OCI-LY7 (cell line): Measurements from ENCODE around the gene SLC25A46. TPM values are rescaled to one million over a fixed set of nuclear protein-coding genes. Genes with fewer than 3 reads are reported as not detected.

Source experiments
- BruUV-seq: library from RNA; stranded (reverse); fragments of 400-500 nt; replicated peaks from 2 replicates; lab custom pipeline; 2021; lab: Mats Ljungman, UMichigan
- CTCF ChIA-PET: fragments of 300-600 bp; sonication (Branson Sonifier 250); formaldehyde crosslinking; loops from one replicate; lab custom pipeline; 2022; ENCODE audit warnings: antibody characterized with exemption; ENCODE audit not compliant: unreplicated experiment; lab: Charles Lee
- POLR2A ChIA-PET: fragments of 300-600 bp; sonication (Branson Sonifier 250); formaldehyde crosslinking; loops from one replicate; lab custom pipeline; 2022; ENCODE audit warnings: antibody characterized with exemption; lab: Charles Lee
- DNase-seq: peaks from one replicate; pipeline ENCODE4 v3.0.0-alpha.2; 2015; ENCODE audit warnings: low spot score
- H2AFZ ChIP-seq: fragments of 200-600 bp; sonication (generic), shearing (Covaris generic); 2 replicates; pipeline ENCODE4 v1.6.1; 2014; ENCODE audit warnings: mild to moderate bottlenecking, antibody characterized with exemption, low read length, moderate library complexity
- H3K27ac ChIP-seq: fragments of 200-600 bp; sonication (generic); 2 replicates; pipeline ENCODE4 v1.5.1; 2014; ENCODE audit warnings: mixed run types, low read depth, mild to moderate bottlenecking, moderate library complexity, low read length, inconsistent platforms; ENCODE audit not compliant: poor library complexity, severe bottlenecking
- H3K36me3 ChIP-seq: fragments of 200-600 bp; sonication (generic); 2 replicates; pipeline ENCODE4 v1.6.1; 2014; ENCODE audit warnings: mild to moderate bottlenecking, antibody characterized with exemption, low read length, moderate library complexity, mixed read lengths; ENCODE audit not compliant: insufficient read depth
- H3K4me1 ChIP-seq: fragments of 200-600 bp; sonication (generic); 2 replicates; pipeline ENCODE4 v1.5.1; 2014; ENCODE audit warnings: mild to moderate bottlenecking, low read length; ENCODE audit not compliant: insufficient read depth, poor library complexity, severe bottlenecking
- H3K4me2 ChIP-seq: fragments of 200-600 bp; sonication (generic); 2 replicates; pipeline ENCODE4 v1.6.1; 2014; ENCODE audit warnings: mild to moderate bottlenecking, low read length
- H3K4me3 ChIP-seq: fragments of 200-600 bp; sonication (generic); 2 replicates; pipeline ENCODE4 v1.5.1; 2014; ENCODE audit warnings: mild to moderate bottlenecking, low read depth, low read length; ENCODE audit not compliant: poor library complexity, severe bottlenecking
- H3K79me2 ChIP-seq: fragments of 200-600 bp; sonication (generic); 2 replicates; pipeline ENCODE4 v1.6.1; 2016; ENCODE audit warnings: low read depth, mild to moderate bottlenecking, low read length, moderate library complexity, mixed read lengths; ENCODE audit not compliant: insufficient read depth
- H3K9me2 ChIP-seq: fragments of 200-600 bp; sonication (generic); 2 replicates; pipeline ENCODE4 v1.6.1; 2016; ENCODE audit warnings: mild to moderate bottlenecking, low read length, mixed read lengths; ENCODE audit not compliant: insufficient read depth
- H3K9me3 ChIP-seq: fragments of 200-600 bp; sonication (generic); 2 replicates; pipeline ENCODE4 v1.6.1; 2014; ENCODE audit warnings: mild to moderate bottlenecking, mixed run types, low read length, mixed read lengths
- H4K20me1 ChIP-seq: fragments of 200-600 bp; sonication (generic); 2 replicates; pipeline ENCODE4 v1.6.1; 2014; ENCODE audit warnings: mild to moderate bottlenecking, antibody characterized with exemption, low read length, moderate library complexity, mixed read lengths; ENCODE audit not compliant: insufficient read depth
- EZH2phosphoT487 ChIP-seq: fragments of 200-600 bp; sonication (generic); IDR thresholded peaks from 2 replicates; pipeline ENCODE4 v1.6.1; 2018; ENCODE audit warnings: low read depth, borderline replicate concordance, mild to moderate bottlenecking, mixed run types, antibody characterized with exemption, low read length, moderate library complexity, mixed read lengths
- intact Hi-C: fragments of 100-400 bp; cut with micrococcal nuclease; formaldehyde crosslinking; loops from one replicate; pipeline ENCODE4 v1.10.0; 2022; ENCODE audit not compliant: unreplicated experiment
- total RNA-seq, 2 experiments: library from RNA; depleted of rRNA in 1 of 2; stranded (reverse); fragments of >200 nt in 1 of 2; shearing (Covaris generic) in 1 of 2; gene quantifications; 2 replicates each; pipeline ENCODE4 v1.2.3, GENCODE V29; 2014 to 2022
- TF ChIP-seq, protein P1 (sequence below): fragments of 200-600 bp; sonication (generic); conservative IDR thresholded peaks from 2 replicates; pipeline ENCODE4 v1.5.1; 2014; ENCODE audit warnings: mild to moderate bottlenecking, antibody characterized with exemption, low read length, moderate library complexity, mixed read lengths

Gene SLC25A46
- total RNA-seq, 2 experiments from 2014 or later, result 37.8 to 49.2 TPM

DNA sequence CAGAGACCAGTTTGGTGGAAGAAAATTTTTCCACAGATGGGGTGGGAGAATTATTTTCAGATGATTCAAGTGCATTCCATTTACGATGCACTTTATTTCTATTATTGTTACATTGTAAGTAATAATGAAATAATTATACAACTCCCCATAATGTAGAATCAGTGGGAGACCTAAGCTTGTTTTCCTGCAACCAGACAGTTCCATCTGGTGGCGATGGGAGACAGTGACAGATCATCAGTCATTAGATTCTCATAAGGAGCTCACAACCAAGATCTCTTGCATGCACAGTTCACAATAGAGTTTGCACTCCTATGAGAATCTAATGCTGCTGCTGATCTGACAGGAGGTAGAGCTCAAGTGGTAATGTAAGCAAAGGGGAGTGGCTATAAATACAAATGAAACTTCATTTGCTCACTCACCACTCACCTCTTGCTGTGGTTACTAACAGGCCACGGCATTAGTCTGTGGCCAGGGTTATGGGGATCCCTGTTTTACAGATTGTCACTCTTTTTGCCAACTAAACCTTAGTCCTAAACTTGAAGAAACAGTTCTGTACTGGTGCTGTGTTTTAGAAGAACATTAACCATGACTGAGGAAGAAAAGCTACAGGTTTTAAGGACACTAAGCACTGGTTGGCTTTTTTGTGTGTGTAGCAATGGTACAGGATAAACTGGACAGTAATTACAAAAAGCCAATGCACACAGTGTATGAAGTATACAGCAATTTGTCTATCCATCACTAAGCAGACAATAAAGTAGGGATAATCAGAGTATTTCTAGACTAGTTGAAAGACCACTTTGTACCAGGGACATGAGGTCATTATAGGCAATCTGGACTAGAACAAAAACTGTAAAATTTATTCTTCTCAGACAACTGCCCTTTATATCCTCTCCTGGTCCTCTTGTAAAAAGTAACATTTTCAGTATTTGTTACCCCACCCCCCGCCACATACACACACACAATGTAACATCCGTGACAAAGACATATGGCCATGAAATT, 22.3 kb upstream of the SLC25A46 start:
- no peaks in the 10 kb centered on the region for H3K9me3 ChIP-seq
- no peak overlapping the region for H3K4me2 ChIP-seq
- H3K4me3 ChIP-seq, result no peak overlapping the region
- no peaks in the 10 kb centered on the region for H3K9me2 ChIP-seq
- H3K27ac ChIP-seq, result no peak overlapping the region
- BruUV-seq, result no TSS peak
- no peaks in the 10 kb centered on the region for H3K79me2 ChIP-seq
- ChIA-PET POLR2A (interaction anchor here (1.7 kb wide), 1 partner anchor 14 kb away, joined by 8 read pairs; no protein-coding TSS in a partner anchor), CTCF (no interaction called here)
- no peaks in the 10 kb centered on the region for H3K4me1 ChIP-seq
- H2AFZ ChIP-seq, result no peak overlapping the region
- no peaks in the 10 kb centered on the region for H3K36me3 ChIP-seq
- H4K20me1 ChIP-seq, result no peaks in the 10 kb centered on the region
- TF ChIP-seq EZH2phosphoT487, result no peak
- TF ChIP-seq, protein P1, sequence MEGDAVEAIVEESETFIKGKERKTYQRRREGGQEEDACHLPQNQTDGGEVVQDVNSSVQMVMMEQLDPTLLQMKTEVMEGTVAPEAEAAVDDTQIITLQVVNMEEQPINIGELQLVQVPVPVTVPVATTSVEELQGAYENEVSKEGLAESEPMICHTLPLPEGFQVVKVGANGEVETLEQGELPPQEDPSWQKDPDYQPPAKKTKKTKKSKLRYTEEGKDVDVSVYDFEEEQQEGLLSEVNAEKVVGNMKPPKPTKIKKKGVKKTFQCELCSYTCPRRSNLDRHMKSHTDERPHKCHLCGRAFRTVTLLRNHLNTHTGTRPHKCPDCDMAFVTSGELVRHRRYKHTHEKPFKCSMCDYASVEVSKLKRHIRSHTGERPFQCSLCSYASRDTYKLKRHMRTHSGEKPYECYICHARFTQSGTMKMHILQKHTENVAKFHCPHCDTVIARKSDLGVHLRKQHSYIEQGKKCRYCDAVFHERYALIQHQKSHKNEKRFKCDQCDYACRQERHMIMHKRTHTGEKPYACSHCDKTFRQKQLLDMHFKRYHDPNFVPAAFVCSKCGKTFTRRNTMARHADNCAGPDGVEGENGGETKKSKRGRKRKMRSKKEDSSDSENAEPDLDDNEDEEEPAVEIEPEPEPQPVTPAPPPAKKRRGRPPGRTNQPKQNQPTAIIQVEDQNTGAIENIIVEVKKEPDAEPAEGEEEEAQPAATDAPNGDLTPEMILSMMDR, result peak; percentile 30; the same call in 1 of the 2 replicates
- DNase-seq, result no peak
- intact Hi-C loops, result no loop called here

DNA sequence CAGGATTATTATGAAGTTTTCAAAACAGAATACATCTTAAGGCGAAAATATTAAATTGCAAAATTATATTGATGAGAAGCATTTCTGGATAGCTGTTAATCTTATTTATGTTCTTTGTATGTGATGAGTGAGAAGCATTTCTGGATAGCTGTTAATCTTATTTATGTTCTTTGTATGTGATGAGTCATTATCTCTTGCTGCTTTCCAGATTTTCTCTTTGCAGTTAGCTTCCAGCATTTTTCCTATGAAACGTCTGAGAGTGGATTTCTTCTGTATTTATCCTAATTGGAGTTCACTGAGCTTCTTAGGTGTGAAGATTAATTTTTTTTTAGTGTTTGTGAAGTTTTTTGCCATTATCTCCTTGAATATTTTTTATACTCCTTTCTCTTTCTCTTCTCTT, 20.5 kb upstream of the SLC25A46 start:
- no peaks in the 10 kb centered on the region for H4K20me1 ChIP-seq
- intact Hi-C loops, result no loop called here
- no TSS peak for BruUV-seq

More for the DNA sequence above, 20.5 kb upstream of the SLC25A46 start:
- TF ChIP-seq, protein P1, result no peak
- TF ChIP-seq EZH2phosphoT487, result no peak
- H3K4me2 ChIP-seq, result no peak overlapping the region
- no peaks in the 10 kb centered on the region for H3K79me2 ChIP-seq
- H3K4me3 ChIP-seq, result no peak overlapping the region
- no peak overlapping the region for H3K27ac ChIP-seq
- DNase-seq, result no peak
- no peaks in the 10 kb centered on the region for H3K36me3 ChIP-seq
- no peaks in the 10 kb centered on the region for H3K9me3 ChIP-seq
- no peaks in the 10 kb centered on the region for H3K4me1 ChIP-seq
- H3K9me2 ChIP-seq, result no peaks in the 10 kb centered on the region
- no peak overlapping the region for H2AFZ ChIP-seq
- ChIA-PET POLR2A (interaction anchor here (0.7 kb wide), 1 partner anchor 118 kb away, joined by 3 read pairs; no protein-coding TSS in a partner anchor), CTCF (no interaction called here)
